GM18526 (cell line): ENCODE measurements around the gene WDR70.

Experiments
- POLR2A ChIP-seq: IDR thresholded peaks from 3 replicates; pipeline ENCODE4 v1.6.1; 2011; ENCODE audit not compliant: insufficient read length; ENCODE audit errors: extremely low read depth

Gene WDR70

GRCh38 chr5:37704406-37704805 is 325.3 kb downstream of the WDR70 start:
- TF ChIP-seq POLR2A = no peak

- no peak for TF ChIP-seq POLR2A
Measured at GRCh38 chr5:37709020-37709419, 329.9 kb downstream of the WDR70 start.

DNA sequence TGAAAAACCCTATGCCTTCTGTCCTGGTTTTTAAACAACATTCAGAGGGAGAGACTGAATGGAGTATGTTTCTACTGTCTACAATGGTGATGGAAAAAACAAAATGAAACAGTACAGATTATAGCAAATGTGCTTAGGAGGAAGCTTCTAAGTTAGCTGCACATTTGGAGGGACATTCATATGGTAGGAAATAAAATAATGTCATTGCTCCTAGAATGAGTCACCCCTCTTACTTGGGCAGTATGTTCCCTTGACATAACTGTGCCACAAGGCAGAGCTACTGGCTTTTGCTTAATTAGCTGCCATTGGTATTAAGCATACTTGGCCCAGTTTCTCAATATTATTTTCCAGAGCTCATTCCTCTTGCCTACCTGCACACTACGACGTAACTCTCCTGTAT is 331.8 kb downstream of the WDR70 start:
- no peak for TF ChIP-seq POLR2A

DNA sequence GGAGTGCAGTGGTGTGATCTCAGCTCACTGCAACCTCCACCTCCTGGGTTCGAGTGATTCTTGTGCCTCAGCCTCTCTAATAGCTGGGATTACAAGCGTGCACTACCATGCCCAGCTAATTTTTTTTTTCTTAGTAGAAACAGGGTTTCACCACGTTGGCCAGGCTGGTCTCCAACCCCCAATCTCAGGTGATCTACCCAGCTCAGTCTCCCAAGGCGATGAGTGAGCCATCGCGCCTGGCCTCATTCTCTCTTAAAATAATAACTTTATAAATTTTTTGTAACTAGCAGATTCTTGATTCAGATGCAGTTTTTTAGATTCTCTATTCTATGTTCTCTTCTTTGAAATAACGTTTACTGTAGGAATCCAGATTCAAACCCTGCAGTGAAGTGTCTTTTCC is 333.6 kb downstream of the WDR70 start:
- no peak for TF ChIP-seq POLR2A

- TF ChIP-seq POLR2A = no peak
Measured at GRCh38 chr5:37714756-37715155, 335.6 kb downstream of the WDR70 start.

DNA sequence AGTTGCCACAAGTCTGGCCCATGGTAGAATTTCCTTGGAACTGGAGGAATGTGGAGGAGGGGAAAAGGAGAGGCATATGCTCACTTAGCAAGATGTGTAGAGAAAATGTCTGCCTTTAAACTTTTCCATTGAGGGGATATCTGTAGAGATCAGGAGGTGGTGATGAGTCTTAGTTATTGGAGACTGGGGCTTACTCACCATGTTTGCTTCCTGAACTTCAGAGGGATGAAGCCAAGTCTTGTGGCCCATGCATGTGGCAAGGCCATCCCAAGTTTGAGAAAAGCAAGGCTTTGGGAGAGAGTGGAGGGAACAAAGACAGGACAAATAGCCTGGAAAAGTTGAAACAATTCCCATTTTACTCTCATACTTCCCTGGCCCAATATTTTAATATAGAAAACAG is 336.2 kb downstream of the WDR70 start:
- no peak for TF ChIP-seq POLR2A

- no peak for TF ChIP-seq POLR2A
Measured at GRCh38 chr5:37715992-37716391, 336.9 kb downstream of the WDR70 start.

GRCh38 chr5:37716405-37716804 is 337.3 kb downstream of the WDR70 start:
- no peak for TF ChIP-seq POLR2A

GRCh38 chr5:37717276-37717612 is 338.1 kb downstream of the WDR70 start:
- TF ChIP-seq POLR2A = no peak

DNA sequence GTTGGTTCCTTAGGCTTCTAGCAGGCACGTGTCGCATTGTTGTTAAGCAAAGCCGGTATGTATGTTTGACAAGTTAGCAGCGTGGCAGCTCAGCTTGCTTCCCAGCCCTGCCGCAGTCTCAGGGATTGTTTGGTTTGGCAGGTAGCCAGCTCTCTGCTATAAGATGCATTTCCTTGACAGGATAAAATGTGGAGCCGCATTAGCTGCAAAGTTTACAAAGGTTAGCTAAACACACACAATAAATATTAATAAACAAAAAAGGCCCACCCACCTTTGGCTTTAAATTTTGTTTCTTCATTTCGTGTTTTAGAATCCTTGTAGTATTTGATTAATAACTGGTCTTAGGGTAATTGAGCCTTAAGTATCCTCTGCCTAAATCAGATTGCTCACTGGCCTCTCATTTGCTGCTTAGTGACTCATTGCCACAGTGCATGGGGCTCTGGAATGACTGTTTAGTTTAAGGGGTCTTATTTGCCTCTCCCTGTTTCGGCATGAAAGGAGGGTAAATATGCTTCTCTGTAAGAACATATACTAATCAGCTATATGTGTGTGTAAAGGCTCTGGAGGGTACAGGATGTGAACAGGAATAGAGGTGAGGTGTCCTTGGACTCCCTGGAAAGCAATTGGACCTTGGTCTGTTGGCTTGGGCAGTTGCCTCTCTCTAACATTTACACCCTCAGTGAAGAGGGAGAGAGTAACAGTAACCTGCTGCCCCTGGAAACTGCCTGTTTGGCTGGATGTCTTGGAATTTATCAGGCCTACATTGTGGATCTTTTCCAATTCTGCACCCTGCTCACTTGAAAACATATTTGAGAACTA is 338.7 kb downstream of the WDR70 start:
- TF ChIP-seq POLR2A = no peak

GRCh38 chr5:37720550-37720952 is 341.4 kb downstream of the WDR70 start:
- no peak for TF ChIP-seq POLR2A

DNA sequence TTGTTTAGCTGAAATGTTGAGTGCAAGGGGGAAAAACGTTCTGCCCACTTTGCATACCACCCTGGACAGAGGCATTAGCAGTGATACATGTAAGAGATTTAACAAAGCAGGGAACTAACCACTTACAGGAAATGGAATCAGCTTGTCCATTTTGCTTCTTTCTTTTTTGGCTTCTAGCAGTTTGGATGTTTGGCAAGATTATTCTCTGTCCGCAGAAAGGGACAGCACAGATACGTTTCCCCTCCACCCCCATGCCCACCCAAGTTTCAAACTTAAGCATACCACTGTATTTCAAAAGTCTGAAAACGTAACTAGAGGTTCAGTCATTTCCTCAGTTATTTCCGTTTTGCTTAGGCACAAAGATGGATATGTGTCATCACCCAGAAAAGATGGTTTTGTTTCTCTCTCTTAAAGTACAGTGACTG is 342.3 kb downstream of the WDR70 start:
- TF ChIP-seq POLR2A = no peak

GRCh38 chr5:37722236-37723161 is 343.4 kb downstream of the WDR70 start:
- TF ChIP-seq POLR2A = no peak

DNA sequence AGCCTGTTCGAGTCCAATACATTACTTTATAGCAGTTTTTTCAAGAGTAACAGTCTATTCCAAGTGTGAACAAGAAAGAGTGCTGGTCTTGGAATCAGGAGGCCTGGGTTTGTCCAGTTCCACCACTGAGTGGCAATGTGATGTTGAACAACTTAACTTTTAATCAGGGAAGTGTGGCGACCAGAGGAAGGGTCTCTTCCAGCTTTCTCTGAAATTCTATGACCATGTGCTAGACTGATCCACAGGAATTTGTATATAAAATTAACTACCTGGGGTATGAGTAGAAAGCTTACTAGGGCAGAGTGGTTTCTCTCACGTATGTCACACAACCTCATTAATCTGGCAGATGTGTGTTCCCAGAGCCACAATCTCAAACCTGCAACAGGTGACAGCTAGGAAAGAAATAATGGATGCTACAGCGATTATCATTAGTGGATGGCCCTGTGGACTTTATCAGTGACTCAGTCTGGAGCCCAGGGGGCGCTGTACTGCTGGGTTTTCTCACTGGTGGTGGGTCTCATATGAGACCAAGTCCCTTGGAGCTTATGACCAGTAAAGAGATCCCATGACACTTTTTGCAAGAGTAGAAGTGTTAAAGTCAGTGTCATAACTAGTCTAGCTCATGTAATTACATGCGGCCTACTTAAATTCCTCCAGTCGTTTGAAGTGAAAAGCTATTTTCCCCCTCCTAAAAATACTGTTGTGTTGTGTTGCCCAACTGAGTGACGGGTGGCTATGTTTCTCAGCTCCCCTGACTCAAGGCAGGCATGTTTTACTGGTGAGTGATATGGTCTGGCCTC is 344.2 kb downstream of the WDR70 start:
- TF ChIP-seq POLR2A = no peak

DNA sequence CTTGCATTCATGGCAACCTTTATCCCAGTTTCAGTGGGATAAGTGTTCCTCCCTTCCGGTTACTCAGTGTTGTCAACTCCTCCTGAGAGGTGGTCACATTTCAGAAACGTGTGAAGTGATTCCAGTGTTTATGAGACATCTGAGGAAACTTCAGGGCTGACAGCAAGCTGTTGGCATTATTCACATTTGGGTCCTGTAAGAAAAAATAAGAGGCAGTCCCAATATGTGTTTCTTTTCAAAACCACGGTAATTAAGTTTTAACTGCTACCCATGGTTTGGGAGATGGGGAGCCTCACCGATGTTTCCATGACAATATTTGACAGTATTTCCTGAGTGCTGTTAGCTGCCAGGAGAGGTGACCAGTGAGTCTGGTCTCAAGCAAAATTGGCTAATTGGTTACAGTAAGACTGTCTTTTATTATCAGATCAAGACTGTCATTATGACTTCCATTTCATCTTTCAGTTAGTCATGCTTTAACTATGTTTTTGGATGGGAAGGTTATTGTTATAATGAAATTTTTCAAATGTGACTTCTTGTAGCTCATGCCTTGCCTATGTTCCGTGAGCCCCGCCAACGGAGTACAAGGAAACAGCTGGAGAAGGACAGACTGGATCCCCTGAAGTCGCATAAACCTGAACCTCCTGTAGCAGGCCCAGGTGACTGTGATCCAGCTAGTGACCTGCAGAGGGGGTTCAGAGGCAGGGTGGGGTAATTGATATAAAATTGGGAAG is 345.4 kb downstream of the WDR70 start:
- TF ChIP-seq POLR2A = no peak
